ENCODE results near the gene PHAF1. TPM values are rescaled to one million over a fixed set of nuclear protein-coding genes. Genes with fewer than 3 reads are reported as not detected.

The PHAF1 gene
- total RNA-seq, 2 donors from 2014 or later: 18.8 to 19.6 TPM

DNA sequence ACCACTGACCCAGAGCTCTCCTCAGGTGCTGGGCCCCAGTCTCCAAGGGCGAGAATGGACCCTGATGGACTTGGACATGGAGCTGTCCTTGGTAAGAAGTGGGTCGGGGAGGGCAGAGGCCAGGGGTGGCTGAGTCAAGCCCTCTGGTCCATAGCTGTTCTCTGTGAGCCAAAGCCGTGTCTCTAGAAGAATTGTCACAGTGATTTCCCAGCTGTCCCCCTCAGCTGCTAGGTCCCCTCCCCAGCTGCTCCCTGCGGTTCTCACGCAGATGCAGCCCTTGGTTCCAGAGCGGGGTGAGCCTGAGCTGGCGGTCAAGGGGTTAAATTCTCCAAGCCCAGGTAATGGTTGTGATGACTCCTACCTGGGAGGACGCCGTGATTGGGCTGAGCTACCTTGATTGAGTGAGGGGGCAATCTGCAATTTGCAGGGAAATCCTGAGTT, 59.3 kb downstream of the PHAF1 start:
- WGBS, 2 experiments (ENCODE audit: insufficient coverage in 1 of 2, insufficient read length in 1 of 2): 33 to 45% methylated on average over 9 of the region's 9 CpGs
- Mint-ChIP-seq H3K27me3 (ENCODE audit: insufficient read depth) (peaks cover 90% of the 10 kb centered on the region), H3K36me3 (ENCODE audit: low read depth) (no peaks in the 10 kb centered on the region), H3K9me3 (no peaks in the 10 kb centered on the region), H3K4me1 (peaks cover 21% of the 10 kb centered on the region), H3K27ac (no peak overlapping the region), H3K4me3 (peak overlapping the region; percentile 63)
- no peak overlapping the region for H3K9ac ChIP-seq (ENCODE audit: extremely low read depth, low read length, poor library complexity, severe bottlenecking)
- H3K4me3 ChIP-seq (ENCODE audit: low read length): peak overlapping the region; percentile 76
- H3K9me3 ChIP-seq (ENCODE audit: control insufficient read depth, low read length): no peaks in the 10 kb centered on the region
- H3K36me3 ChIP-seq (ENCODE audit: control insufficient read depth, insufficient read depth, low read length): no peaks in the 10 kb centered on the region
- peak; percentile 88 for DNase-seq
- H3K4me1 ChIP-seq (ENCODE audit: control insufficient read depth, insufficient read depth, low read length): no peaks in the 10 kb centered on the region
- TF ChIP-seq, protein P1, sequence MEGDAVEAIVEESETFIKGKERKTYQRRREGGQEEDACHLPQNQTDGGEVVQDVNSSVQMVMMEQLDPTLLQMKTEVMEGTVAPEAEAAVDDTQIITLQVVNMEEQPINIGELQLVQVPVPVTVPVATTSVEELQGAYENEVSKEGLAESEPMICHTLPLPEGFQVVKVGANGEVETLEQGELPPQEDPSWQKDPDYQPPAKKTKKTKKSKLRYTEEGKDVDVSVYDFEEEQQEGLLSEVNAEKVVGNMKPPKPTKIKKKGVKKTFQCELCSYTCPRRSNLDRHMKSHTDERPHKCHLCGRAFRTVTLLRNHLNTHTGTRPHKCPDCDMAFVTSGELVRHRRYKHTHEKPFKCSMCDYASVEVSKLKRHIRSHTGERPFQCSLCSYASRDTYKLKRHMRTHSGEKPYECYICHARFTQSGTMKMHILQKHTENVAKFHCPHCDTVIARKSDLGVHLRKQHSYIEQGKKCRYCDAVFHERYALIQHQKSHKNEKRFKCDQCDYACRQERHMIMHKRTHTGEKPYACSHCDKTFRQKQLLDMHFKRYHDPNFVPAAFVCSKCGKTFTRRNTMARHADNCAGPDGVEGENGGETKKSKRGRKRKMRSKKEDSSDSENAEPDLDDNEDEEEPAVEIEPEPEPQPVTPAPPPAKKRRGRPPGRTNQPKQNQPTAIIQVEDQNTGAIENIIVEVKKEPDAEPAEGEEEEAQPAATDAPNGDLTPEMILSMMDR (conservative IDR thresholded peaks at IDR 0.05): no peak
- no peak overlapping the region for H3K27ac ChIP-seq (ENCODE audit: low read depth, low read length)
- peaks cover 83% of the 10 kb centered on the region for H3K27me3 ChIP-seq (ENCODE audit: control insufficient read depth, insufficient read depth, low read length, poor library complexity, severe bottlenecking)

DNA sequence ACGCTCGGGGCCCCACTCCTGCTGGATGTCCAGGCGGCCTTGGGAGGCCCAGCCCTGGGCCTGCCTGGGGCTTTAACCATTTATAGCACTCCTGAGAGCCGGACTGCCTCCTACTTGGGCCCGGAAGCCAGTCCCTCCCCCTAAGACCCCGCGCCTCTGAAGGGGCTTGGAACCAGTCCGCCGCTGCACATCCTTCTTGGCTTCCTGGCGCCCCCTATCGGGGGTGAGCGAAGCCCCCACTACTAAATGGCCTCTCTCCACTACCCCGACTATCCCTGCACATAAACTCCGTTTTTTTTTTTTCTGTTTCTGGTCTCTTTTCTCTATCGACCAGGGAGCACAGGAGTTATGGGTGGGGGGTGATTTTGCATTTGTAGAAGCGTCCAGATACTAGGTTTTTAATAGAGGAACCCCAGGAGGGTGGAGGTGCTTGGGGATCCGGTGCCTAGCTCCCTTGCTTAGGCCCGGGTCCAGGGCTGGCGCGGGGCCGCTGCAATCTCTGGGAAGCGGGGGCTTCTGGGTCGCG, 60.0 kb downstream of the PHAF1 start:
- Histone ChIP-seq H3K27me3 (ENCODE audit: control insufficient read depth, insufficient read depth, low read length, poor library complexity, severe bottlenecking) (peaks cover 83% of the 10 kb centered on the region), H3K4me1 (ENCODE audit: control insufficient read depth, insufficient read depth, low read length) (no peaks in the 10 kb centered on the region), H3K4me3 (ENCODE audit: low read length) (peak overlapping the region; percentile 76), H3K9ac (ENCODE audit: extremely low read depth, low read length, poor library complexity, severe bottlenecking) (peak overlapping the region; percentile 34), H3K9me3 (ENCODE audit: control insufficient read depth, low read length) (no peaks in the 10 kb centered on the region), H3K27ac (ENCODE audit: low read depth, low read length) (no peak overlapping the region), H3K36me3 (ENCODE audit: control insufficient read depth, insufficient read depth, low read length) (no peaks in the 10 kb centered on the region)
- peaks cover 90% of the 10 kb centered on the region for H3K27me3 Mint-ChIP-seq (ENCODE audit: insufficient read depth)
- H3K4me3 Mint-ChIP-seq: peak overlapping the region; percentile 63
- TF ChIP-seq, protein P1 (conservative IDR thresholded peaks at IDR 0.05): peak; percentile 95
- DNase-seq: peak; percentile 96
- H3K9me3 Mint-ChIP-seq: no peaks in the 10 kb centered on the region
- peak overlapping the region; percentile 86 for H3K27ac Mint-ChIP-seq
- 8% methylated on average over 16 to 22 of the region's 24 CpGs for WGBS, 2 experiments (ENCODE audit: insufficient coverage in 1 of 2, insufficient read length in 1 of 2)
- H3K4me1 Mint-ChIP-seq: peaks cover 21% of the 10 kb centered on the region
- no peaks in the 10 kb centered on the region for H3K36me3 Mint-ChIP-seq (ENCODE audit: low read depth)

GRCh38 chr16:67170168-67170948, 60.6 kb downstream of the PHAF1 start, which contains the start of gene NOL3:
NOL3 (plus strand) TSS chr16:67170538.
- 0% methylated on average over 11 to 44 of the region's 50 CpGs for WGBS, 2 experiments (ENCODE audit: insufficient coverage in 1 of 2, insufficient read length in 1 of 2)
- peaks cover 2% of the 10 kb centered on the region for H3K36me3 Mint-ChIP-seq (ENCODE audit: low read depth)
- Histone ChIP-seq H3K36me3 (ENCODE audit: control insufficient read depth, insufficient read depth, low read length) (no peaks in the 10 kb centered on the region), H3K27me3 (ENCODE audit: control insufficient read depth, insufficient read depth, low read length, poor library complexity, severe bottlenecking) (peaks cover 83% of the 10 kb centered on the region), H3K9me3 (ENCODE audit: control insufficient read depth, low read length) (no peaks in the 10 kb centered on the region), H3K4me3 (ENCODE audit: low read length) (peak within 1 kb of the TSS; percentile 76), H3K27ac (ENCODE audit: low read depth, low read length) (no peak within 1 kb of the TSS), H3K9ac (ENCODE audit: extremely low read depth, low read length, poor library complexity, severe bottlenecking) (peak within 1 kb of the TSS; percentile 34), H3K4me1 (ENCODE audit: control insufficient read depth, insufficient read depth, low read length) (no peaks in the 10 kb centered on the region)
- peak within 1 kb of the TSS; percentile 63 for H3K4me3 Mint-ChIP-seq
- TF ChIP-seq, protein P1 (conservative IDR thresholded peaks at IDR 0.05): no peak
- peak; percentile 95 for DNase-seq
- peaks cover 90% of the 10 kb centered on the region for H3K27me3 Mint-ChIP-seq (ENCODE audit: insufficient read depth)
- H3K4me1 Mint-ChIP-seq: peaks cover 21% of the 10 kb centered on the region
- no peaks in the 10 kb centered on the region for H3K9me3 Mint-ChIP-seq
- H3K27ac Mint-ChIP-seq: peak within 1 kb of the TSS; percentile 86

Data from endodermal cell (in vitro differentiated cells).